Loucy (cell line): ENCODE results near the gene MED26.

Experiments used
- CTCF ChIP-seq: fragments of 200-600 bp; sonication (generic); conservative IDR thresholded peaks from 2 replicates; pipeline ENCODE4 v1.5.1; 2014; ENCODE audit warnings: mild to moderate bottlenecking, antibody characterized with exemption, low read length
- EZH2phosphoT487 ChIP-seq: fragments of 200-600 bp; IDR thresholded peaks from 2 replicates; pipeline ENCODE4 v1.6.1; 2018; ENCODE audit warnings: antibody characterized with exemption, mild to moderate bottlenecking, moderate library complexity, borderline replicate concordance

GRCh38 chr19:16532440-16533234, 95.4 kb downstream of the MED26 start:
- TF ChIP-seq CTCF (no peak), EZH2phosphoT487 (no peak)
